Mesothelial cell of epicardium (in vitro differentiated cells): ENCODE measurements around the gene FBXO11. TPM values are rescaled to one million over a fixed set of nuclear protein-coding genes. Genes with fewer than 3 reads are reported as not detected.
A peak's percentile ranks its signal among the peaks of the same experiment; 100 is the strongest.

ENCODE experiments used
- DNase-seq, 2 experiments: peaks; one replicate each; pipeline ENCODE4 v3.0.0; 2021; ENCODE audit warnings: low spot score in 2 of 2; ENCODE audit not compliant: unreplicated experiment in 2 of 2
- H3K27ac Mint-ChIP-seq: 2 replicates; pipeline ENCODE4 v1.8.0; 2021; ENCODE audit warnings: mixed read lengths
- H3K27me3 Mint-ChIP-seq: 2 replicates; pipeline ENCODE4 v1.8.0; 2021; ENCODE audit warnings: low read depth, mixed read lengths
- H3K36me3 Mint-ChIP-seq: 2 replicates; pipeline ENCODE4 v1.8.0; 2021; ENCODE audit warnings: mixed read lengths
- H3K4me1 Mint-ChIP-seq: 2 replicates; pipeline ENCODE4 v1.8.0; 2021; ENCODE audit warnings: mixed read lengths
- H3K4me3 Mint-ChIP-seq: 2 replicates; pipeline ENCODE4 v1.8.0; 2021; ENCODE audit warnings: mild to moderate bottlenecking, moderate library complexity, mixed read lengths
- H3K9me3 Mint-ChIP-seq: 2 replicates; pipeline ENCODE4 v1.8.0; 2021; ENCODE audit warnings: mixed read lengths
- total RNA-seq: library from RNA; stranded (reverse); gene quantifications from 3 replicates; pipeline ENCODE4 v1.2.1, GENCODE V29; 2021
- TF ChIP-seq, protein P1 (sequence below): fragments of 200-600 bp; sonication (generic); IDR thresholded peaks from one replicate; pipeline ENCODE4 v1.5.0; 2021; ENCODE audit warnings: antibody characterized with exemption; ENCODE audit not compliant: unreplicated experiment

The FBXO11 gene
- total RNA-seq, 1 donor from 2014 or later, result 102 TPM

DNA sequence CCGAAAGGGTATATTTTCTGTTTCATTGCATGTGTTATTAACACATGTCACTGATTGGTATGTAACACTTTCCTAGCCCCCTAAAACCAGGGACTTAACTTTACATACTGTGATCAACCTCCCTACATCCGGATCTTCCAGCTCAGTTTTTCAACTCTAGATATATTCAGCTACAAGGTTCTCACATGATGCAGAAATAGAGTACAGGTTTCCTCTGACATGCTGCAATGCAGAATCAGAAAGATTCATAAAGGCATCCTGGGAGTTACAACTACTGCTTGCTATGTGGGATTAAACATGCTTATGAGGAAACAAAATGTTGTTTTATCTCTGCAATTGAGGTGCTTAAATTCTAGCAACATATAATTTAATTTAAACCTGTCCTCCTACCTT is 14.0 kb downstream of the FBXO11 start:
- H3K9me3 Mint-ChIP-seq, result no peaks in the 10 kb centered on the region
- no peak overlapping the region for H3K4me3 Mint-ChIP-seq
- DNase-seq, result no peak
- H3K27ac Mint-ChIP-seq, result peak overlapping the region; percentile 4
- TF ChIP-seq, protein P1, sequence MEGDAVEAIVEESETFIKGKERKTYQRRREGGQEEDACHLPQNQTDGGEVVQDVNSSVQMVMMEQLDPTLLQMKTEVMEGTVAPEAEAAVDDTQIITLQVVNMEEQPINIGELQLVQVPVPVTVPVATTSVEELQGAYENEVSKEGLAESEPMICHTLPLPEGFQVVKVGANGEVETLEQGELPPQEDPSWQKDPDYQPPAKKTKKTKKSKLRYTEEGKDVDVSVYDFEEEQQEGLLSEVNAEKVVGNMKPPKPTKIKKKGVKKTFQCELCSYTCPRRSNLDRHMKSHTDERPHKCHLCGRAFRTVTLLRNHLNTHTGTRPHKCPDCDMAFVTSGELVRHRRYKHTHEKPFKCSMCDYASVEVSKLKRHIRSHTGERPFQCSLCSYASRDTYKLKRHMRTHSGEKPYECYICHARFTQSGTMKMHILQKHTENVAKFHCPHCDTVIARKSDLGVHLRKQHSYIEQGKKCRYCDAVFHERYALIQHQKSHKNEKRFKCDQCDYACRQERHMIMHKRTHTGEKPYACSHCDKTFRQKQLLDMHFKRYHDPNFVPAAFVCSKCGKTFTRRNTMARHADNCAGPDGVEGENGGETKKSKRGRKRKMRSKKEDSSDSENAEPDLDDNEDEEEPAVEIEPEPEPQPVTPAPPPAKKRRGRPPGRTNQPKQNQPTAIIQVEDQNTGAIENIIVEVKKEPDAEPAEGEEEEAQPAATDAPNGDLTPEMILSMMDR, result no peak
- peaks cover 8% of the 10 kb centered on the region for H3K36me3 Mint-ChIP-seq
- peaks cover 39% of the 10 kb centered on the region for H3K4me1 Mint-ChIP-seq
- no peaks in the 10 kb centered on the region for H3K27me3 Mint-ChIP-seq

DNA sequence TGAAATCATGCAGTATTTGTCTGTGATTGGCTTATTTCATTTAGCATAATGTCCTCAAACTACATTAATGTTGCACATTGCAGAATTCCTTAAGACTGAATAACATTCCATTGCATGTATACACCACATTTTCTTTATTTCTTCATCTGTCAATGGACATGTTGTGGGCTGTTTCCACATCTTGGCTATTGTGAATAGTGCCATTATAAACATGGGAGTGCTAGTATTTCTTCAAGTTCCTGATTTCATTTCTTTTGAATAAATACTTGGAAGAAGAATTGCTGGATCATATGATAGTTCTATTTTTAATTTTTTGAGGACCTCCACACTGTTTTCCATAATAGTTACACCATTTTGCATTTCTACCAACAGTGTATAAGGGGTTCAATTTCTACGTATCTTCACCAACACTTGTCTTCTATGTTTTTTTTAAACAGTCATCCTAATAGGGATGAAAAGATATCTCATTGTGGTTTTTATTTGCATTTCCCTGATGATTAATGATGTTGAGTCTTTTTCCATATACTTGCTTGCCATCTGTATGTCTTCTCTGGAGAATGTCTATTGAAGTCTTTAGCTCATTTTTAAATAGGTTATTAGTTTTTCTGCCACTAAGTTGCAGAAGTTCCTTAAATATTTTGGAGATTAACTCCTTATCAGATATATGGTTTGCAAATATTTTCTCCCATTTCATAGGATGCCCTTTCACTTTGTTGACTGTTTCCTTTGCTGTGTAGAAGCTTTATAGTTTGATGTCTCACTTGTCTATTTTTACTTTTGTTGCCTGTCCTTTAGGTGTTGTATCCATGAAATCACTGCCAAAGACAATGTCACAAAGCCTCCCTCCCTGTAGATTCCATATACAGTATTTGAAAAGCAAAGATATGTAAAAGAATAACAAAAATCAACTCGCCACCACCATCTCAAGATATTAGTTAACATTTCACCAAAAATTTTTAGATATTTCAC is 14.6 kb downstream of the FBXO11 start:
- Mint-ChIP-seq H3K27ac (peak overlapping the region; percentile 4), H3K27me3 (no peaks in the 10 kb centered on the region), H3K4me1 (peaks cover 35% of the 10 kb centered on the region), H3K36me3 (peaks cover 8% of the 10 kb centered on the region), H3K4me3 (no peak overlapping the region), H3K9me3 (no peaks in the 10 kb centered on the region)
- TF ChIP-seq, protein P1, result no peak
- no peak for DNase-seq

DNA sequence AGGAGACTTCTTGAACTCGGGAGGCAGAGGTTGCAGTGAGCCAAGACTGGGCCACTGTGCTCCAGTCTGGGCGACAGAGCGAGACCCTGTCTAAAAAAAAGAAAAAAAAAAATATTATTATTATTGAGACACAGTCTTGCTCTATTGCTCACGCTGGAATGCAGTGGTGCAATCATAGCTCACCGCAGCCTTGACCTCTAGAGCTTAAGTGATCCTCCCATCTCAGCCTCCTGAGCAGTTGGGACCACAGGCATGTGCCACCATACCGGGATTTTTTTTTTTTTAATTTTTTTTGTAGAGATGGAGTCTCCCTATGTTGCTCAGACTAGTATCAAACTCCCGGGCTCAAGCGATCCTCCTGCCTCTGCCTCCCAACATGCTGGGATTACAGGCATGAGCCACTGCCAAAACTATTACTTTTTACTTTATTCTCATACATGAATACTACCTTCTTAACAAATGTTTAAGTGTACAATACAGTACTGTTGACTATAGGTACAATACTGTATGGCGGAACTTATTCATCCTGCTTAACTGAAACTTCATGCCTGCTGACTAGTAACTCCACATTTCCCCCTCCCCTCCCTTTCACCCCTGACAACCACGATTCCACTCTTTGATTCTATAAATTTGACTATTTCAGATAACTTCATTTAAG is 15.5 kb downstream of the FBXO11 start:
- H3K27ac Mint-ChIP-seq, result no peak overlapping the region
- no peaks in the 10 kb centered on the region for H3K27me3 Mint-ChIP-seq
- TF ChIP-seq, protein P1, result no peak
- H3K36me3 Mint-ChIP-seq, result peaks cover 9% of the 10 kb centered on the region
- H3K9me3 Mint-ChIP-seq, result no peaks in the 10 kb centered on the region
- H3K4me1 Mint-ChIP-seq, result peaks cover 29% of the 10 kb centered on the region
- DNase-seq, result no peak
- no peak overlapping the region for H3K4me3 Mint-ChIP-seq

DNA sequence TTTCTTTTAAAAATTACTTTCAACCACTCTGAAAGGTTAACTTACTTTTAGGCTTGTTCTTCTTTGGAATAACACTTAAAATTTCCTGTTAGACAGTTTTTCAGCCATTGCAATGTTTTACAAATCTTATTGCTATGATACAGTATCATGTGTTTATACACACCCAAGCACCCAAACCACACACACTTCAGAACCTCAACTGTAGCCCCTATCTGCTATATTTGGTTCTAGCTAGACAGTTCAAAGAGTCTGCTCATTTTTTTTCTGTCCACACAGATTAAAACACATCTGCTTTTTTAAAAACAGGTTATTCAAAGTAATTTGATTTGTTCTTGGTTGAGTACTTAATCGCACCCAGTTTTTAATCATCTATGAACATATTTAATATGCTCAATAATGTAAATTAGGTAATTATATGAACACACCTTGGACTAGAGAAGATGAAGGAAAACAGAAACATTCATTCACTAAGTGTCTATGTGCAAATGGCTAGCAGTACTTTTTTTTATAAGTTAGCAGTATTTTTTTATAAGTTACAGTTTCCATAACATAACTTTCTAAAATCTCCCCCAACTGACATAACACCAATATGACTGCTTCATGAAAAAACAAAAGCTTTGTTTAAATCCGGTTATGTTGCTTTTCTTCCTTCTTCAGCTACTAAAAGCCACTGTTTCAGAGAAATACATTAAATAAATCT is 17.6 kb downstream of the FBXO11 start:
- no peaks in the 10 kb centered on the region for H3K27me3 Mint-ChIP-seq
- H3K36me3 Mint-ChIP-seq, result peaks cover 19% of the 10 kb centered on the region
- H3K9me3 Mint-ChIP-seq, result peaks cover 5% of the 10 kb centered on the region
- TF ChIP-seq, protein P1, result no peak
- H3K27ac Mint-ChIP-seq, result peak overlapping the region; percentile 64
- H3K4me3 Mint-ChIP-seq, result no peak overlapping the region
- peaks cover 19% of the 10 kb centered on the region for H3K4me1 Mint-ChIP-seq
- DNase-seq, result no peak

DNA sequence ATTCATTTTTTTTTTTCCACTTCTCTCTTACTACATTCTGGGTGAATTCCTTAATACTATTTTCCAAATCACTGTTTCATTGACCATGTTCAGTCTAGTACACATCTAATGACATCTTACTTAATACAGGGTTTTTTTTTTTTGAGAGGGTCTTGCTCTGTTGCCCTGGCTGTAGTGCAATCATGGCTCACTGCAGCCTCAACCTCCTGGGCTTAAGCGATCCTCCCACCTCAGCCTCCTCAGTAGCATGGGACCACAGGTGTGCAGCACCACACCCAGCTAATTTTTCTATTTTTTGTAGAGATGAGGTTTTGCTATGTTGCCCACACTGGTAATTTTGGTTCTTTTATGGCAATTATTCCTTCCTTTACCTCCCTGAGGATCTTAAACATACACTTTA is 29.4 kb downstream of the FBXO11 start:
- peaks cover under 1% of the 10 kb centered on the region for H3K4me1 Mint-ChIP-seq
- DNase-seq, result no peak
- H3K27ac Mint-ChIP-seq, result no peak overlapping the region
- no peaks in the 10 kb centered on the region for H3K27me3 Mint-ChIP-seq
- peaks cover 13% of the 10 kb centered on the region for H3K36me3 Mint-ChIP-seq
- TF ChIP-seq, protein P1, result no peak
- H3K4me3 Mint-ChIP-seq, result no peak overlapping the region
- H3K9me3 Mint-ChIP-seq, result peaks cover under 1% of the 10 kb centered on the region
